HEK293 (cell line): Measurements from ENCODE around the gene OR1F1.

ENCODE experiments used
- GLIS1 ChIP-seq: fragments of 450-650 bp; formaldehyde crosslinking; IDR thresholded peaks from 2 replicates; pipeline ENCODE4 v1.5.1; 2016; ENCODE audit warnings: missing biosample characterization, missing genetic modification characterization
- KLF1 ChIP-seq: fragments of 450-650 bp; formaldehyde crosslinking; IDR thresholded peaks from 2 replicates; pipeline ENCODE4 v1.5.1; 2016; ENCODE audit warnings: missing biosample characterization, missing genetic modification characterization
- KLF10 ChIP-seq: fragments of 450-650 bp; IDR thresholded peaks from 2 replicates; pipeline ENCODE4 v1.5.1; 2018; ENCODE audit warnings: missing biosample characterization, mild to moderate bottlenecking, missing genetic modification characterization
- YY2 ChIP-seq: fragments of 450-650 bp; formaldehyde crosslinking; IDR thresholded peaks from 2 replicates; pipeline ENCODE4 v1.5.1; 2016; ENCODE audit warnings: missing biosample characterization, missing genetic modification characterization
- ZBTB20 ChIP-seq: fragments of 450-650 bp; formaldehyde crosslinking; IDR thresholded peaks from 2 replicates; pipeline ENCODE4 v1.5.1; 2016; ENCODE audit warnings: missing biosample characterization, missing genetic modification characterization
- ZBTB21 ChIP-seq: fragments of 450-650 bp; formaldehyde crosslinking; IDR thresholded peaks from 2 replicates; pipeline ENCODE4 v1.5.1; 2017; ENCODE audit warnings: missing biosample characterization, missing genetic modification characterization
- ZEB2 ChIP-seq: fragments of 450-650 bp; formaldehyde crosslinking; IDR thresholded peaks from 2 replicates; pipeline ENCODE4 v1.5.1; 2016; ENCODE audit warnings: missing biosample characterization, missing genetic modification characterization
- ZFP69B ChIP-seq: fragments of 450-650 bp; formaldehyde crosslinking; IDR thresholded peaks from 2 replicates; pipeline ENCODE4 v1.5.1; 2016; ENCODE audit warnings: missing biosample characterization, missing genetic modification characterization
- ZNF169 ChIP-seq: fragments of 450-650 bp; formaldehyde crosslinking; IDR thresholded peaks from 2 replicates; pipeline ENCODE4 v1.5.1; 2016; ENCODE audit warnings: missing biosample characterization, missing genetic modification characterization
- ZNF2 ChIP-seq: fragments of 450-650 bp; formaldehyde crosslinking; IDR thresholded peaks from 2 replicates; pipeline ENCODE4 v1.5.1; 2016; ENCODE audit warnings: missing biosample characterization, missing genetic modification characterization
- ZNF335 ChIP-seq: fragments of 450-650 bp; formaldehyde crosslinking; conservative IDR thresholded peaks from 2 replicates; pipeline ENCODE4 v1.5.1; 2016; ENCODE audit warnings: missing biosample characterization, missing genetic modification characterization
- ZNF394 ChIP-seq: fragments of 450-650 bp; formaldehyde crosslinking; IDR thresholded peaks from 2 replicates; pipeline ENCODE4 v1.5.1; 2016; ENCODE audit warnings: missing biosample characterization, missing genetic modification characterization, mild to moderate bottlenecking, moderate library complexity, borderline replicate concordance
- ZNF404 ChIP-seq: fragments of 450-650 bp; formaldehyde crosslinking; IDR thresholded peaks from 2 replicates; pipeline ENCODE4 v1.5.1; 2017; ENCODE audit warnings: missing biosample characterization, missing genetic modification characterization
- ZNF473 ChIP-seq: fragments of 450-650 bp; formaldehyde crosslinking; IDR thresholded peaks from 2 replicates; pipeline ENCODE4 v1.5.1; 2017; ENCODE audit warnings: missing biosample characterization, missing genetic modification characterization
- ZNF585B ChIP-seq: fragments of 450-650 bp; formaldehyde crosslinking; IDR thresholded peaks from 2 replicates; pipeline ENCODE4 v1.5.1; 2016; ENCODE audit warnings: missing biosample characterization, missing genetic modification characterization
- ZNF600 ChIP-seq: fragments of 450-650 bp; formaldehyde crosslinking; IDR thresholded peaks from 2 replicates; pipeline ENCODE4 v1.5.1; 2016; ENCODE audit warnings: missing biosample characterization, missing genetic modification characterization
- ZNF76 ChIP-seq: fragments of 450-650 bp; formaldehyde crosslinking; IDR thresholded peaks from 2 replicates; pipeline ENCODE4; 2016; ENCODE audit warnings: low read depth, missing biosample characterization, missing genetic modification characterization, borderline replicate concordance
- ZNF777 ChIP-seq: fragments of 450-650 bp; formaldehyde crosslinking; IDR thresholded peaks from 2 replicates; pipeline ENCODE4 v1.5.1; 2017; ENCODE audit warnings: missing biosample characterization, missing genetic modification characterization, borderline replicate concordance
- TF ChIP-seq, protein P1 (sequence below): fragments of 450-650 bp; formaldehyde crosslinking; conservative IDR thresholded peaks from 2 replicates; pipeline ENCODE4 v1.5.1; 2016; ENCODE audit warnings: low read depth, missing biosample characterization, missing genetic modification characterization
- TF ChIP-seq, protein P2 (sequence below): fragments of 450-650 bp; formaldehyde crosslinking; conservative IDR thresholded peaks from 2 replicates; pipeline ENCODE4 v1.5.1; 2016; ENCODE audit warnings: low read depth, missing biosample characterization, missing genetic modification characterization
- TF ChIP-seq, protein P3 (sequence below): fragments of 450-650 bp; IDR thresholded peaks from 2 replicates; pipeline ENCODE4 v1.5.1; 2018; ENCODE audit warnings: missing biosample characterization, mild to moderate bottlenecking, missing genetic modification characterization
- TF ChIP-seq, protein P4 (sequence below): fragments of 450-650 bp; formaldehyde crosslinking; IDR thresholded peaks from 2 replicates; pipeline ENCODE4 v1.5.1; 2016; ENCODE audit warnings: missing biosample characterization, missing genetic modification characterization

The OR1F1 gene

DNA sequence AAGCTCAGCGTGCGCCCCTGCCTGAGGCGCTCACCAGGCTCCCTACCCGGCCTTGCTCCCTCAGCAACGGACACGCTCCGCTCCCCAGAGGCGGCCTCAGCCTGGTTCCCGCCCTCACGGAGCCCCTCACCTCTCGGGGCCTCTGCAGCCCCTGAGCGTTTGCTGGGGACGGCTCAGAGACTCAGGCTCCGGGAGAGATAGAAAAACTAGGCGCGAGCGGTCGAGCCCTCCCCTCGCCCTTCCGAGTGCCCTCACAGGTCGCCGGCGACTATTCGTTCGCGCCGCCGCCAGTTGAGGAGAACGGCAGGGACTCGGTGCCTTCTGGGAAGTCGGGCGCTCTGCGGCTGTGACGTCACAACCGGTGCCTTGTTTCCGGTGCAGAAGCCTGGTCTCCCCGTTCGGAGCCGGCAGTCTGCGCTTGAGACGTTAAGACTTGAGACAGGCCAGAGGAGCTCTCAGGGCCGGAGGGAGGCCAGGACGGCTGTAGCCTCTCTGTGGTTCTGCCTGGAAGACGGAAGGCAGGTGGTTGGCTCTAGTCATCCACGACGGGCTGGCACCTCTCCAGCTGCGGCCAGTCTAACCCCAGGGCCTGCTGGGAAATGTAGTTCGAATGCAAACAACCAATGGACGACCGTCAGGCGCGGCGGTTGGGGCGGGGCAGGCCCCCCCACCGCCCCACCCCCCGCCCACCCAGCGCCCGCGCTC lies 47.0 kb downstream of the OR1F1 start, which contains the start of gene ZNF200 (continued):
- TF ChIP-seq, protein P1, sequence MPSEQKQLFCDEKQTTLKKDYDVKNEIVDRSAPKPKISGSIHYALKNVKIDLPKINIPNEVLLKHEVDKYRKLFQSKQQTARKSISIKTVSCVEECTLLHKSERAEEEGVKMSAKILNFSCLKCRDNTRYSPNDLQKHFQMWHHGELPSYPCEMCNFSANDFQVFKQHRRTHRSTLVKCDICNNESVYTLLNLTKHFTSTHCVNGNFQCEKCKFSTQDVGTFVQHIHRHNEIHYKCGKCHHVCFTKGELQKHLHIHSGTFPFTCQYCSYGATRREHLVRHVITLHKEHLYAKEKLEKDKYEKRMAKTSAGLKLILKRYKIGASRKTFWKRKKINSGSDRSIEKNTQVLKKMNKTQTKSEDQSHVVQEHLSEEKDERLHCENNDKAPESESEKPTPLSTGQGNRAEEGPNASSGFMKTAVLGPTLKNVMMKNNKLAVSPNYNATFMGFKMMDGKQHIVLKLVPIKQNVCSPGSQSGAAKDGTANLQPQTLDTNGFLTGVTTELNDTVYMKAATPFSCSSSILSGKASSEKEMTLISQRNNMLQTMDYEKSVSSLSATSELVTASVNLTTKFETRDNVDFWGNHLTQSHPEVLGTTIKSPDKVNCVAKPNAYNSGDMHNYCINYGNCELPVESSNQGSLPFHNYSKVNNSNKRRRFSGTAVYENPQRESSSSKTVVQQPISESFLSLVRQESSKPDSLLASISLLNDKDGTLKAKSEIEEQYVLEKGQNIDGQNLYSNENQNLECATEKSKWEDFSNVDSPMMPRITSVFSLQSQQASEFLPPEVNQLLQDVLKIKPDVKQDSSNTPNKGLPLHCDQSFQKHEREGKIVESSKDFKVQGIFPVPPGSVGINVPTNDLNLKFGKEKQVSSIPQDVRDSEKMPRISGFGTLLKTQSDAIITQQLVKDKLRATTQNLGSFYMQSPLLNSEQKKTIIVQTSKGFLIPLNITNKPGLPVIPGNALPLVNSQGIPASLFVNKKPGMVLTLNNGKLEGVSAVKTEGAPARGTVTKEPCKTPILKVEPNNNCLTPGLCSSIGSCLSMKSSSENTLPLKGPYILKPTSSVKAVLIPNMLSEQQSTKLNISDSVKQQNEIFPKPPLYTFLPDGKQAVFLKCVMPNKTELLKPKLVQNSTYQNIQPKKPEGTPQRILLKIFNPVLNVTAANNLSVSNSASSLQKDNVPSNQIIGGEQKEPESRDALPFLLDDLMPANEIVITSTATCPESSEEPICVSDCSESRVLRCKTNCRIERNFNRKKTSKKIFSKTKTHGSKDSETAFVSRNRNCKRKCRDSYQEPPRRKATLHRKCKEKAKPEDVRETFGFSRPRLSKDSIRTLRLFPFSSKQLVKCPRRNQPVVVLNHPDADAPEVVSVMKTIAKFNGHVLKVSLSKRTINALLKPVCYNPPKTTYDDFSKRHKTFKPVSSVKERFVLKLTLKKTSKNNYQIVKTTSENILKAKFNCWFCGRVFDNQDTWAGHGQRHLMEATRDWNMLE (tag by site-specific recombination): peak; percentile 71; the same call in 1 of the 2 replicates
- peak; percentile 15; the same call in 1 of the 2 replicates for TF ChIP-seq KLF1
- TF ChIP-seq YY2 (tag by site-specific recombination): peak; percentile 59; the same call in 1 of the 2 replicates
- peak; percentile 68; the same call in 1 of the 2 replicates for TF ChIP-seq ZBTB20
- TF ChIP-seq ZNF76: peak; percentile 98
- no peak for TF ChIP-seq ZNF404 (tag by site-specific recombination)
- peak; percentile 54 for TF ChIP-seq ZNF2 (tag by site-specific recombination)
- TF ChIP-seq, protein P2, sequence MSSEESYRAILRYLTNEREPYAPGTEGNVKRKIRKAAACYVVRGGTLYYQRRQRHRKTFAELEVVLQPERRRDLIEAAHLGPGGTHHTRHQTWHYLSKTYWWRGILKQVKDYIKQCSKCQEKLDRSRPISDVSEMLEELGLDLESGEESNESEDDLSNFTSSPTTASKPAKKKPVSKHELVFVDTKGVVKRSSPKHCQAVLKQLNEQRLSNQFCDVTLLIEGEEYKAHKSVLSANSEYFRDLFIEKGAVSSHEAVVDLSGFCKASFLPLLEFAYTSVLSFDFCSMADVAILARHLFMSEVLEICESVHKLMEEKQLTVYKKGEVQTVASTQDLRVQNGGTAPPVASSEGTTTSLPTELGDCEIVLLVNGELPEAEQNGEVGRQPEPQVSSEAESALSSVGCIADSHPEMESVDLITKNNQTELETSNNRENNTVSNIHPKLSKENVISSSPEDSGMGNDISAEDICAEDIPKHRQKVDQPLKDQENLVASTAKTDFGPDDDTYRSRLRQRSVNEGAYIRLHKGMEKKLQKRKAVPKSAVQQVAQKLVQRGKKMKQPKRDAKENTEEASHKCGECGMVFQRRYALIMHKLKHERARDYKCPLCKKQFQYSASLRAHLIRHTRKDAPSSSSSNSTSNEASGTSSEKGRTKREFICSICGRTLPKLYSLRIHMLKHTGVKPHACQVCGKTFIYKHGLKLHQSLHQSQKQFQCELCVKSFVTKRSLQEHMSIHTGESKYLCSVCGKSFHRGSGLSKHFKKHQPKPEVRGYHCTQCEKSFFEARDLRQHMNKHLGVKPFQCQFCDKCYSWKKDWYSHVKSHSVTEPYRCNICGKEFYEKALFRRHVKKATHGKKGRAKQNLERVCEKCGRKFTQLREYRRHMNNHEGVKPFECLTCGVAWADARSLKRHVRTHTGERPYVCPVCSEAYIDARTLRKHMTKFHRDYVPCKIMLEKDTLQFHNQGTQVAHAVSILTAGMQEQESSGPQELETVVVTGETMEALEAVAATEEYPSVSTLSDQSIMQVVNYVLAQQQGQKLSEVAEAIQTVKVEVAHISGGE (tag by site-specific recombination): peak; percentile 92
- TF ChIP-seq GLIS1 (tag by site-specific recombination): peak; percentile 33; the same call in 1 of the 2 replicates
- TF ChIP-seq ZNF600 (tag by site-specific recombination): peak; percentile 80
- peak; percentile 99 for TF ChIP-seq ZNF335 (tag by site-specific recombination)
- TF ChIP-seq ZFP69B (tag by site-specific recombination): peak; percentile 17; the same call in 1 of the 2 replicates
- peak; percentile 37; the same call in 1 of the 2 replicates for TF ChIP-seq ZNF394 (tag by site-specific recombination)
- TF ChIP-seq, protein P3, sequence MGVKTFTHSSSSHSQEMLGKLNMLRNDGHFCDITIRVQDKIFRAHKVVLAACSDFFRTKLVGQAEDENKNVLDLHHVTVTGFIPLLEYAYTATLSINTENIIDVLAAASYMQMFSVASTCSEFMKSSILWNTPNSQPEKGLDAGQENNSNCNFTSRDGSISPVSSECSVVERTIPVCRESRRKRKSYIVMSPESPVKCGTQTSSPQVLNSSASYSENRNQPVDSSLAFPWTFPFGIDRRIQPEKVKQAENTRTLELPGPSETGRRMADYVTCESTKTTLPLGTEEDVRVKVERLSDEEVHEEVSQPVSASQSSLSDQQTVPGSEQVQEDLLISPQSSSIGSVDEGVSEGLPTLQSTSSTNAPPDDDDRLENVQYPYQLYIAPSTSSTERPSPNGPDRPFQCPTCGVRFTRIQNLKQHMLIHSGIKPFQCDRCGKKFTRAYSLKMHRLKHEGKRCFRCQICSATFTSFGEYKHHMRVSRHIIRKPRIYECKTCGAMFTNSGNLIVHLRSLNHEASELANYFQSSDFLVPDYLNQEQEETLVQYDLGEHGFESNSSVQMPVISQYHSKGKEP: no peak
- TF ChIP-seq ZEB2 (tag by site-specific recombination): peak; percentile 98
- TF ChIP-seq ZNF473: no peak
- peak; percentile 82; the same call in 1 of the 2 replicates for TF ChIP-seq ZNF777 (tag by site-specific recombination)
- TF ChIP-seq, protein P4, sequence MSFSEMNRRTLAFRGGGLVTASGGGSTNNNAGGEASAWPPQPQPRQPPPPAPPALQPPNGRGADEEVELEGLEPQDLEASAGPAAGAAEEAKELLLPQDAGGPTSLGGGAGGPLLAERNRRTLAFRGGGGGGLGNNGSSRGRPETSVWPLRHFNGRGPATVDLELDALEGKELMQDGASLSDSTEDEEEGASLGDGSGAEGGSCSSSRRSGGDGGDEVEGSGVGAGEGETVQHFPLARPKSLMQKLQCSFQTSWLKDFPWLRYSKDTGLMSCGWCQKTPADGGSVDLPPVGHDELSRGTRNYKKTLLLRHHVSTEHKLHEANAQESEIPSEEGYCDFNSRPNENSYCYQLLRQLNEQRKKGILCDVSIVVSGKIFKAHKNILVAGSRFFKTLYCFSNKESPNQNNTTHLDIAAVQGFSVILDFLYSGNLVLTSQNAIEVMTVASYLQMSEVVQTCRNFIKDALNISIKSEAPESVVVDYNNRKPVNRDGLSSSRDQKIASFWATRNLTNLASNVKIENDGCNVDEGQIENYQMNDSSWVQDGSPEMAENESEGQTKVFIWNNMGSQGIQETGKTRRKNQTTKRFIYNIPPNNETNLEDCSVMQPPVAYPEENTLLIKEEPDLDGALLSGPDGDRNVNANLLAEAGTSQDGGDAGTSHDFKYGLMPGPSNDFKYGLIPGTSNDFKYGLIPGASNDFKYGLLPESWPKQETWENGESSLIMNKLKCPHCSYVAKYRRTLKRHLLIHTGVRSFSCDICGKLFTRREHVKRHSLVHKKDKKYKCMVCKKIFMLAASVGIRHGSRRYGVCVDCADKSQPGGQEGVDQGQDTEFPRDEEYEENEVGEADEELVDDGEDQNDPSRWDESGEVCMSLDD (tag by site-specific recombination): peak; percentile 47; the same call in 1 of the 2 replicates
- peak; percentile 98 for TF ChIP-seq ZBTB21 (tag by site-specific recombination)
- peak; percentile 56 for TF ChIP-seq KLF10 (tag by site-specific recombination)
- no peak for TF ChIP-seq ZNF585B (tag by site-specific recombination)
- no peak for TF ChIP-seq ZNF169 (tag by site-specific recombination)
